Epithelial cell of proximal tubule (primary cell): Measurements from ENCODE around the gene SPINT2. TPM values are rescaled to one million over a fixed set of nuclear protein-coding genes. Genes with fewer than 3 reads are reported as not detected.

Experiments
- DNase-seq: peaks from one replicate; pipeline ENCODE4 v3.0.0-alpha.2; 2011; ENCODE audit warnings: low read depth
- H3K4me3 ChIP-seq: 2 replicates; pipeline ENCODE4 v1.5.1; 2011; ENCODE audit warnings: low read depth, mild to moderate bottlenecking, low read length
- CTCF ChIP-seq: conservative IDR thresholded peaks from 2 replicates; pipeline ENCODE4 v1.5.1; 2012; ENCODE audit warnings: low read depth, mild to moderate bottlenecking, low read length
- total RNA-seq: library from RNA; depleted of rRNA; stranded (reverse); fragments of >200 nt; gene quantifications from 2 replicates; pipeline ENCODE4 v1.2.3, GENCODE V29; 2015

SPINT2 gene, protein sequence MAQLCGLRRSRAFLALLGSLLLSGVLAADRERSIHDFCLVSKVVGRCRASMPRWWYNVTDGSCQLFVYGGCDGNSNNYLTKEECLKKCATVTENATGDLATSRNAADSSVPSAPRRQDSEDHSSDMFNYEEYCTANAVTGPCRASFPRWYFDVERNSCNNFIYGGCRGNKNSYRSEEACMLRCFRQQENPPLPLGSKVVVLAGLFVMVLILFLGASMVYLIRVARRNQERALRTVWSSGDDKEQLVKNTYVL
- total RNA-seq = 539 and 548 TPM in 2 replicates

DNA sequence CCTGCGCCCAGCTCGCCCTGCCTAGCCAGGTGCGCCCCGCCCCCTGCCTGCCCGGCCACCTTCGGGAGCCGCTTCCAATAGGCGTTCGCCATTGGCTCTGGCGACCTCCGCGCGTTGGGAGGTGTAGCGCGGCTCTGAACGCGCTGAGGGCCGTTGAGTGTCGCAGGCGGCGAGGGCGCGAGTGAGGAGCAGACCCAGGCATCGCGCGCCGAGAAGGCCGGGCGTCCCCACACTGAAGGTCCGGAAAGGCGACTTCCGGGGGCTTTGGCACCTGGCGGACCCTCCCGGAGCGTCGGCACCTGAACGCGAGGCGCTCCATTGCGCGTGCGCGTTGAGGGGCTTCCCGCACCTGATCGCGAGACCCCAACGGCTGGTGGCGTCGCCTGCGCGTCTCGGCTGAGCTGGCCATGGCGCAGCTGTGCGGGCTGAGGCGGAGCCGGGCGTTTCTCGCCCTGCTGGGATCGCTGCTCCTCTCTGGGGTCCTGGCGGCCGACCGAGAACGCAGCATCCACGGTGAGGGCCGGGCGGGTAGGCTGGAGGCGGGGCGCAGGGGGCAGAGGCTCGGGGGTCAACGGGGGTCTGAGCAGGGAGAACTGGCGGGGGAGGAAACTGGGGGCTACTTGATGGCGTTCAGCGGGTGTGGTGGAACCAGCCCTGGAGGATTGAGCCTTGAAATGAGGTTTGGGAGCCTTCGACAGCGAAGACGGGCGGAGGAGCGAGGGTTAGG, at the start of gene SPINT2:
Gene SPINT2, plus strand, starts transcription at position 88 of the 727 bp plus-strand sequence. Its CDS starts 320 bp downstream, at position 408.
- no peak for DNase-seq
- TF ChIP-seq CTCF = no peak

DNA sequence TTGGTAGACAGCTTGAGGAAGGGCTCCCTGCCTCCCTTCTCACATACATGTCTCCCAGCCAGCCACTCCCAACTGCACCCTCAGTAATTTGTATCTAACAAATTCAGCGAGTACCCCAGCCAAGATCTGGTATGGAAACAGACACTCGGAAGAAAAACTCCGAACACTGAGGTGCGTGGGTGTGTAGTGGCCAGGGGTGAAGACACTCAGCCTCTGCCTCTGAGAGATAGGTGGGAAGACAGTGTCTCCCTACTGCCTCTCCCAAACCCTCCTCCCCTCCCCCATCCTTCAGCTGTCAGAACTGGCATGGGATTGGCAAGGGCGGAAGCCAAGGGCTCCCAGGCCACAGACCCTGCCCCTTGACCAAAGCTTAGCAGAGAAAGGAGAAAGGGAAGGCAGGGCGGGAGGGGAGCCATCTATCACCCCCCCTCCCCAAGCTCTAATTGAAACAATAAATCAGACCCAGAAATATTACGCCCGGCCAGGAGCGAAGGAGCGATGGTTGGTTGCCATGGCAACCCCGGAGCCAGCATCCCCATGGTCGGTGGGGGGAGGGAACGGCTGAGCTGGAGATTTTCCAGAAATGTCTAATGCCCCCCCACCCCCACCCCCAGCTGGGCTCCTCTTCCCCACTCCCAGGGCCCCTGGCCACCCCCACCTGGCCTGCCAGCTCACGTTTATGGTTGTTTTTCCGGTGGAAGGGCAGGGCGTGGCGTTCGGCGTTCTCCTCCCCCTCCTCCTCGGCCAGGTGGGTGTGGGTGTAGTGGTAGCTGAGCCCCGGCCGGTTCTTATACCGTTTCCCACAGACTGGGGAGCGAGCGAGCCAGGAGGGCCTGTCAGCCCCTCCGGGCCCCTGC, 47.4 kb upstream of the SPINT2 start:
- DNase-seq = no peak
- no peak for TF ChIP-seq CTCF
- no peak overlapping the region for H3K4me3 ChIP-seq

More for the DNA sequence above, at the start of gene SPINT2:
- H3K4me3 ChIP-seq = peak within 1 kb of the TSS; percentile 91

DNA sequence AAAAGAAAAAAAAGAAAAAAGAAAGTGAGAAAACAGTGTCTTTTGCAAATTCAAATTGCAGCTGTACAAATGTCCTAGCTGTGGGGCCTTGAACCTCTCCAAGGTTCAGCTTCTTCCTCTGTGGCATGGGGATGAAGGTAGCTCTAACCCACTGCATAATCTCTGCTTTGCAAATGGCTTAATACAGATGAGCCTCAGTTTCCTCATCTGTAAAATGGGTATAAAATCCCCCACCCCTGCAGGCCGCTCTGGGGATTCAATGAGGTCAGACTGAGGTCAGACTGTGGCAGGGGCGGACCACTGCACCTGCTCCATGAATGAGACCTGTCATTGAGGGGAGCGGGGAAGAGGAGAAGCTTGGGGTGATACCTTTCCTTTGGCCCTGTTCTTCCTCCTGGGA, 46.2 kb upstream of the SPINT2 start:
- no peak for TF ChIP-seq CTCF
- H3K4me3 ChIP-seq = no peak overlapping the region
- no peak for DNase-seq

- no peak overlapping the region for H3K4me3 ChIP-seq
- no peak for DNase-seq
- TF ChIP-seq CTCF = no peak
Observed at GRCh38 chr19:38219221-38219620, 45.2 kb upstream of the SPINT2 start.

GRCh38 chr19:38221421-38221820, 43.0 kb upstream of the SPINT2 start:
- no peak for DNase-seq
- no peak for TF ChIP-seq CTCF
- no peak overlapping the region for H3K4me3 ChIP-seq

GRCh38 chr19:38221919-38222830, 42.2 kb upstream of the SPINT2 start:
- no peak for TF ChIP-seq CTCF
- H3K4me3 ChIP-seq = no peak overlapping the region
- no peak for DNase-seq
